ENCODE data around the gene TPBGL.

TPBGL gene

DNA sequence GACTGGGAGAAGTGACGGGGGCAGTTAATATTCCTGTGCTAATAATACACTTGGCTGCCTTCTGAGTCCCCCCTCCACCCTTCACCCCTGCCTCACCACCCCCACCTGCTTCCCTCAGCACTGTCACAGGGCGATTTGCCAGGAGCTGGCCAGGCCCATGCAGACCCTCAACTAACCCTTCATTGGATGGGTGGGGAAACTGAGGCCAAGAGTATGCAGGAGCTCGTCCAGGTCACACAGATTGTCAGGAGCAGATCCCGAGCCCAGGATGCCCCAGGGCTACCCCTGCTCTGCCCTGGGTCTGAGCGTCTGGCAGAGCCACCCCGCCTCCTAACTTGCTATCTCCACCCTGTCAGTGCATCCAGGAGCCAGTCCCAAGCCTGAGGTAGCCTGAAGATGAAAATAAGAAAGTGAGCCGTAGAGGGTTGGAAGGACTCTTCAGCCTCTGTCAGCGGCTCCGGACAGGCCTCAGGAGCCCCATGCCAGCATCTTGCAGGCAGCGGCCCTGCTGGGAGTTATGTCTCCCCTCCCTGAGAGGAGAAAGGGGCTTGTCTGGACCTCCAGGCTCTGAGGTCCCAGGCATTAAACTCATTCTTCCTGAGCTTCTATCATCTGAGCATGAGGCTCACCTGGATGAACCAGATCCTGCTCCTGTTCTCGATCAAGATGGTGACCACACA lies 6.2 kb downstream of the TPBGL start:
- no peak for DNase-seq

DNA sequence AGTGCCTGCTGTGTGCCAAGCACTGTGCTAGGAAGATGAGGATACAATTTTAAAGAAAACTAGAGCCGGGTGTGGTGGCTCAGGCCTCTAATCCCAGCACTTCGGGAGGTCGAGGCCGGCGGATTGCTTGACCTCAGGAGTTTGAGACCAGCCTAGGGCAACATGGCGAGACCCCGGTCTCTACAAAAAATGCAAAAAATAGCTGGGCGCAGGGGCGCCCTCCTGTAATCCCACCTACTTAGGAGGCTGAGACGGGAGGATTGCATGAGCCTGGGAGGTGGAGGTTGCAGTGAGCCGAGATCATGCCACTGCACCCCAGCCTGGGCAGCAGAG lies 8.3 kb downstream of the TPBGL start:
- no peak for DNase-seq

DNA sequence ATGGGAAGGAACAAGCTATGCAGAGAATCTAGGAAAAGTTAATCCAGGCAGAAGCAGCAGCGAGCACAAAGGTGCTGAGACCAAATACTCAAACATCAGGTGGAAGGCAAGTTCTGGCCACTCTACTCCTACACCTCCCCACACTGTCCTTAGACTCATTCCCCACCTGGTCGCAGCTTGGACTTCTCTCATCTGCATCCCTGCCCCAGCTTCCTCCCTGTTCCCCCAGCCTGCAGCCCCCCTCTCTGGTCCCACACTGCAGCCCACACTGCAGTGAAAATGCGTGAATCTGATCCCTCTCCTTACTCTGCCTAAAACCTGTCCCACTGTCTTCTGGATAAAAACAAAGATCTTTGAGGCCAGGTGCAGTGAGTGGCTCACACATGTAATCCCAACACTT lies 9.1 kb downstream of the TPBGL start:
- DNase-seq: no peak

DNA sequence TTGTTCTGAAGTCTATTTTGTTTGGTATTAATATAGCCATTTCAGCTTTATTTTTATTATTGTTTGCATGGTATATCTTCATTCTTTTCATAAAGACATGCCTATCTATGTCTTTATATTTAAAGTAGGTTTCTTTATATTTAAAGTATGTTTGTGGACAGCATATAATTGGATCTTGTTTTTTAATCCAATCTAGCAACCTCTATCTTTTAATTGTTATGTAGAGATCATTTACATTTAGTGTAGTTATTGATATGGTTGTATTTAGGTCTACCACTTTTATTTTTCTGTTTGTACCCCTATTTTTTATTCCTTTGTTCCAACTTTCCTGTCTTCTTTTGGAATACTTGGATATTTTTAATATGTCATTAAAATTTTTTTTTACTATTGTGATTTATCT lies 13.8 kb downstream of the TPBGL start:
- no peak for DNase-seq

DNA sequence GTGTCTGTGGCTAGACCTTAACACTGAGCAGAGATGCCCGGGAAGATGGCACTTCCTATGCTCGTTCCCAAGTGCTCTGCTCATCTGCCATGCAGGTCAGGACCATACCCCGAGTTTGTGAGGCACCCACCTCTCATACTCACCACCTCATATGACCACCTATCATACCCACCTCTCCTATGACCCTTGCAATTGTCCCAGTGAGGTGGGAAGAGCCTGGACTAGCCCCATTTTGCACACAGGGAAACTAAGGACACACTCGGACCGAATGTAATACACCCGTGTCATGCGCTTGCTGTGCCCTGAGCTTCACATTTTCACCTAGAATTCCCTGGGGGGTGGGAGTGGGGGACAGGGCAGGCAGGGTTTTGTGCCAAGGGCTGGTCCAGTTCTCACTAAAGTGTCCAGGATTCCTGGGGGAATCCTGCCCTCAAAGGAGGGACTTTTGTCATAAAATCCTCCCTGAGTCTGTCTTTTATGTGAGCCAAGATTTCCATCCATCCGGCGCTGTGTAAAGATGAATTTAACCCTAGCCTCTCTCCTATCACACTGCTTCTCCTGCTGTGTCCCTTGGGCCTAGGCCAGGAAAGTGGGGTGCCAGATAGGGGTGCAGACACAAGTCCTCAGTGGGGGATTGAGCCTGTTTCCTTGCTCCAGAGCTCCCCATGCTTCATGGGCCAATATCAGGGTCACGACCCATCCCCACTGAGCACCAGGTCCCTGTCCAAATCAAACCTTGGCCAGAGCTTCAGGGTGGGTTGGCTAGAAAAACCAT lies 20.0 kb downstream of the TPBGL start:
- DNase-seq: no peak

DNA sequence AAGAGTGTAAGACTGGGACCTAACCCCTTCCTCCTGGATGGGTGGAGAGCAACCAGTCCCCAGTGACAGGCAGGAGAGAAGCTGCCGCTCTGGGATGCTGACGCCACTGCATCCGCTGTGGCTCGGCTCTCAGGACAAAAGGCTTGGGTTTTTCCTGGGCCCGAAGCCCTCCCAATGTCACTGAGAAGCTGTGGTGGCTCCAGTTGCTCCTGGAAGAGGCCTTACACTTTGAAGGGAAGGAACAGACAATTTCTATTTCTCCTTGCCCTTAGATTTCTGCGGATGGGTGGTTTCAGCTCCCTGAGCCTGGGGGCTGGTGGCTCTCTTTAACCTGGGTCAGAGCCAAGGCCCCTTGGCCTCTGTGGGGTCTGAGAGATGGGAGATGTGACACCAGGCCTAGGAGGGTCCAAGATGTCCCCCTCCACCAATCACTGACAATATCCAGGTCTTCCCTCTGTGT lies 21.4 kb downstream of the TPBGL start:
- no peak for DNase-seq

DNA sequence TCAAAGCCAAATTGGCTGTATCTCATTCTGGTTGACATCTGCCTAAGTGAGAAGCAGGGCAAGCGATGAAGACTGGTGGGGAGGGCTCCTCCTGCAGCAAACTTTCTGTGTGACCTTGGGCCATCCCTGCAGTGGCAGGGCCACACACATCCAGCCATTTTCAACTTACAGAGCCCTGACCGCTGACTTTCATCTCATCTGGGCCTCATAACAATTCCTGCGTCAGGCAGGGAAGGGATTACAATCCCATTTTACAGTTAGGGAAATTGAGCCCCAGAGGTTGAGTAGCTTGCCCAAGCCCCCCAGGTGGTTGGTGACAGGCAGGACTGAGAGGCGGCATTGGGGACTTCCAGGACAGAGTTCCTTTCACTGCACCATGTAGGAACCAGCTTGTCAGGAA lies 21.9 kb downstream of the TPBGL start:
- no peak for DNase-seq

DNA sequence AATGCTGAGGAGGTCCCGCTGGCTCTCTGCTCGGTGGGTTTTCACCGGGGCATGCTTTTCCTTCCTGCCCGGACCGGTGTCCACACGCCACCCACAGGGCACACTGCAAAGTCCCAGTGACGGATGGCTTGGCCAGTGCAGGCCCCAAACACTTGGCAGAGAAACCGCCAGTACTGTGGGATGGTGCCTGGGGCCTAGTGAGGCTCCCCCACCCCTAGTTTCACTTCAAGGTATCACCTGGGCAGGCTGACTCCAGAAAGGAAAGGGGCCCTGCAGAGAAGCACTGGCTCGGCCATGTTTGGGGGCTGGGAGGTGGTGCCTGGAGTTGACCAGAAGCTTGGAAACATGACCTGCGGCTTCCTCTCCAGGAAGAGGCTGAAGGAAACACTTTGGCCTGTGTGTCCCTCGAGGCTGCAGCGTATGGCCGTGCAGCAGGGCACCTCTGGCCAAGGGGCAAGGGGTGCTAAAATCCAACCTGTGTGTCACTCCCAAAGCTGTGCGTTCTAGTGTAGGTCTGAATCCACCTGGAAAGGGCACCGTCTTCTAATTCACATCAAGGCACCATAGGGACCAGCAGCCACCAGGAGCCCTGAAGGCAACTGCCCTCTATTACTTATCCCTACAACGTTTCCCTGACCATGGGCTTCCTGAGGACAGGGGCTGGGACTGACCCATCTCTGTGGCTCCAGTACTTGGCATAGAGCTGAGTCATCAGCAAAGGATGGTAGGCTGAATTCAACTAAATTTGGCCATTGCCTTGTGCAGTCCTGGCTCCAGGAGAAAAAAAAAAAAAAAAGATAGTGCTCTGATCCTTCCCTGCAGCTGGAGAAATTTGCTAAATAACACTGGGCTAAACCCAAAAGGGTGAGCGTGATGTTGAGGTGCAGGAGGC lies 22.6 kb downstream of the TPBGL start:
- no peak for DNase-seq

DNA sequence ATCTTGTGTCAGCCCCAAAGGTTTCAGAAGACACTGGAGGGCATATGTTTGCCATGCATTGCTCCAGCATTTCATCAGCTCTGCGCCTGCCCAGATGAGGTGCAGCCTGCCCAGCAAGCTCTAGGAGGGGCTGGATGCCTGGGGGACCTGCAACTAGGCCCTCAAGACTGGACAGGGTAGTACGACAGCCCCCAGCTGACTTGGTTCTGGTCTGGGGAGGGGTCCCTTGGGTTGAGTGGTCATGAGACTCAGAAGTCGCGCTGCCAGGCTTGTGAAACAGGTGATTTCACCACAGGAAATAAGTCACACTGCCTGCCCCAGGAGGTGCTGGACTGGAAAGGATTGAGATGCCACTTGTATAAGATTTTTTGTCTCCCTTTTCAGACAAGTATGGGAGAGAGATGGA lies 23.4 kb downstream of the TPBGL start:
- no peak for DNase-seq

DNA sequence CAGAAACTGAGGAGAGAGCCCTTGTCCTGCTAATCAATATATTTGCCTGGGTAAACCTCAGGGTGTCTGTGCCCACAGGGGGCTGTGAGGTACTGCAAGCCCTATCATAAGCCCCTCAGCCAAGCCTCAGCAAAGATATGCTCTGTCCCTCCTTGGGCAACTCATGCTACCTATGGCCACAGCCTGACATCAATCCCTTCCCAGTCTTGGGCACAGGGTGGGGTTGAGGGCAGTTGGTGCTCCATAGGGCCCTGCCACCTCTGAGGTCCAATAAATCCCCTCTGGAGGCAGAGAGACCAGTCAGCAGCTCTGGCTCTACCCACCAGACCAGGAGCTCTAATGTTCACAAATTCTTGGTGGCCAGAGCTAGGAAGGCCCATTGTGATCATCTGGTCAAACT lies 23.8 kb downstream of the TPBGL start:
- no peak for DNase-seq

DNA sequence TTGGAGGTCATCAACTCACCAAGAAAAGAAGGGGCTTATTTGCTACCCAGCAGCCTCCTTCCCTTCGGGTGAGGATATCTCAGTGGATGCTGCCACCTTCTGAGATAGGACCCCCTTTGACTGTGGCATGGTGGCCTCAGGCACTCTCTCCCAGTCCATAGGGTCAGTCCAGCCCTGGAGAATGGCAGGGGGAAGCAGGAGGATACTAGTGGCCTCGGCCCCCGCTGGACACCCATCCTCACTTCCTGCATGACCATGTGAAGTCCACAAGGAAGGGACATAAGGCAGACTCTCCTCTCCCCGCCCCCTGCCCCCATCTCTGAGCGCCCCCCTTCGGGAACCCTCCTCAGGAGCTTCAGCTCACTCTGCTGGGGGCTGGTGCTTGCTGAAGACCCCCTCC lies 24.4 kb downstream of the TPBGL start:
- DNase-seq: no peak

DNA sequence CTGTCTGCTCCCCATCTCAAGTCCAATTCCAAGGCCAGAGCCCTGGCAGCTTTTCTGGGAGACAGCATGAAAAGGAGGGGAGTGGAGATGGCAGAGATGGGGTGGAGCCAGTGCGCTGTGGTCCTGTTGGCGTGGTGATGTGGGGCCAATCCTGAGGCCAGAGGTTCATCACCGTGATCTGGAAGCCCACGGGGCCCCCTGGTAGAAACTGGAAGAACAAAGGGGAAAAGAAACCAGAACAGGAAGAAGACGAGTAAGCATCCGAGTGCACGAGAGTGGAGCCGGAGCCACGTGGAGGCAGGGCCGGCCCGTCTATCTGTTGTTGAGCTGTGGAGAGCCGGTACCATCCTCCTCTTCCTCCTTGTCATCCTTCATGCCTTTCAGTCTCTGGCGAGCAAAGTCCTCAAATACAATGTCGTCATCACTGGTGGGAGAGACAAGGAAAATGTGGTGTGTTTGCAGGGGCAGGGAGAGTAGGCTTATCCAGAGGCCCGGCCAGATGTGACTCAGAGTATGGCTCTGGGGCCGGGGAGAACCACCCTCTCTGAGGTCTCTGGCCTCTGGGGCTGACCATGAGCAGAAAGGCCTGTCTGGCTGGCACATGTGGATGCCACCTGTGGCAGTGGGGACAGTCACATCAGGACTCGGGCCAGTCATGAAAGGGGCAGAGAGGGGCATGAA lies 25.4 kb downstream of the TPBGL start:
- DNase-seq: no peak

DNA sequence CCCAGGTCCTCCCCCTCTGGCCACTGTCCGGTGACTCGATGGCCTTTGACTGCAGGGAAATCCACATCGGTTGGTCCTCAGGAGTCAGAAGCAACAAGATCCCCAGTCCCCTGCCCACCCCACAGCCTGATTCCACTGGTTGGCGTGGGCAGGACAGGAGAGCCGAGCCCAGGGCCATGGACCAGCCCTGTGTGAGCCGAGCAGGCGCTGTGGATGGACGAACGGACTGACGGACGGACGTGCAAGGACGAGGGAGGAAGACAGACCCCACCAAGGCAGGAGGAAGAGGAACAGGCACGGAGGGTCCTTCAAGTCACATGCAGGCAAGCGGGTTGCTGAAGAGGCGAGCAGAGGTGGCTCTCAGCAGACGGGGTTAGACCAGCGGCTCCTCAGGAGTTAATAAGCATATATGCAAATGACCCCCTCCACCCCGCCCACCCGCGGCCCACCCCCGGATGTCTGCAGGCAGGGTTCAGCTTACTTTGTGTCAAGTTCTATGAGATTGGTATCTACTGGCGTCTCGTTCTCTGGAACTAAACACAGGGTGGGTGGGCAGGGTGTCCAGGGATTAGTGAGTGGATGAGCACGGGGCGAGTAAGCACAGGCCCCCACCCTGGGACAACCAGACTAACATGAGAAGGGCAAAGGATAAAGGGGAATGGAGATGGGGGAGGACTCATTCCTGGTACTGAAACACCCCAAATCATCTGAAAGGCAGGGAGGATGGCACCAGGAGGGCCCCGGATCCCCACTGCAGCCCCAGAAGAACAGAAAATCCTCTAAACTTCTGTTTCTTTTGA lies 26.8 kb downstream of the TPBGL start:
- no peak for DNase-seq

DNA sequence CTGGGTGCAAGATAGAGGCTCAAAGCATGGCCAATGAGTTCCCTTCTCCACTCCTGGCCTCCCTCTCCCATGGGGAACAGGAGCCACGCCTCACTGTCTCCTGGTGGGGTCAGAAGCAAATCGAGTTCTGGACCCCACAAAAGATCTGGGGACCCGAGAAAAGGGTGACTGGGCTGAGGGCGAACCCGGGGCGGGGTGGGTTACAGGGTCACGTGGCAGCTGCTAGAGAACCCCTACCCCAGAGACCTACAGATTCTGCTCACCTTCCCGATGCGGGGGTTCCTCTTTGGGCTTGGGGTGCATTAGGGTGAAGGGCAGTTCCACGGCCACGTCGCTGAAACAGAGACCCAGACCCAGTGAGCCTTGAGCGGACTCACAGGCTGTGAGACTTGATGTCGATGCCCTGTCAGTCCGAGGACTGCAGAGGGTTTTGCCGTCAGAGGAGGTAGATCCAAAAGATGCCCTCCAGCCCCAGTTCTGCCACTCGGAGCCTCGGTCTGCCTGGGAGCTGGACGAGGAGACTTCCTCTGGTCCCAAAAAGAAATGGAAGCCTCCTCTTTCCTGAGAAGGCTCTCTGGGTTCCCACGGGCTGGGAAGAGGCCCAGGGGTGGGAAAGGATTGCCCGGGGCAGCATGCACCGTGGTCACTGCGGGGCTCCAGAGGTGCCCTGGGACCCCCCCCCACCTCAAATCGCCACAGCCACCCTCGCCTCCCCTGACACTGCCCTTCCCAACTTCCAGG lies 28.2 kb downstream of the TPBGL start:
- no peak for DNase-seq

DNA sequence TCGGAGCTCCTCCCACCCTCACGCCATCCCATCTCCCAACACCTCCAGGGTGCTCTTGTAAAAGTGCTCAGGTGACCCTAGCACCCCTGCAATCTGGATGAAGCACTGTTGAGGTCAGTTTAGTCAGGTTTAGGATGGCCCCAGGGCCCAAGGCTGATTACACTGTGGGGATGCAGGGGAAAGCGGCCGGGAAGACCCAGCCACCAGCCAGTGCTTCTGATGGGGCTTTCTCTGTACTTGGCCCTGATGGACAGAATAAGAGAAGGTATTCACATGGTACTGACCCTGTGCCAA lies 28.7 kb downstream of the TPBGL start:
- no peak for DNase-seq

DNA sequence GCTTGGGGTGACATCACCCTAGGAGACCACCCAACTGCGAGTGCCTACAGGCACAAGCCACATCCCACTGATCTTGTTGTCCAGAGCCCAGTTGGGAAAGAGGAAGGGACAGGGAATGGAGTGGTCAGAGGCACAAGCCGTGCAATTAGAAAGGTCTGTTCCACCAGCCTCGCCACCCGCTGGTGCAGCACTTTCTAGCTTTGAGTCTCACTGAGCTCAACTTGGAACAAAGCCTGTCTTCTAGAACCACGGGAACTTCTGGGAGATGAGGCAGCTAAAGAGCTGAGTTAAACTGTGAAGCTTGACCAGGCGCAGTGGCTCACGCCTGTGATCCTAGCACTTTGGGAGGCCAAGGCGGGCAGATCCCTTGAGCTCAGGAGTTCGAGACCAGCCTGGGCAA lies 29.3 kb downstream of the TPBGL start:
- no peak for DNase-seq

DNA sequence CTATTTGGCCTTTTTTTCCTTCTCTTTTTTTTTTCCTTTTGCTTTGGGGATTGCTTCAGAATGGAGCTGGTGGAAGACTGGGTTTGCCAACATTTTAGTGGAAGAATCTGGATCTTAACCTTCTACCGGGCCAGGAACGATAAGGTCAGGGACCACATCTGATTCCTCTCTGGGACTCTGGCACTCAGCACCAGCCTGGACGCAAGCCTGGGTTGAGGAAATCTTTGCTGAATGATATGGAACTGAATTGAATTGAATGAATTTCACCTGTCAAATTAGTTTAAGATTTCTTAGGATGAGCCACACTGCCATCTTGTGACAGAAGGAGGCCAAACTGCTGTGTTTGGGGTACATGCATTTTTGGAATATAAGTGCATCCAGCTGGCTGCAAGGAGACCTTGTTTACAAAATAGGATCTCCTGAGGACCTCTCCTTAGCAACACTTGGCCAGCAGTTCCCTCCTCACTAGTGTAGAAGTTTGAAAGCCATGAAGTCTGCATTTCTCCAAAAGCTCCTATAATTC lies 30.4 kb downstream of the TPBGL start:
- DNase-seq: no peak

DNA sequence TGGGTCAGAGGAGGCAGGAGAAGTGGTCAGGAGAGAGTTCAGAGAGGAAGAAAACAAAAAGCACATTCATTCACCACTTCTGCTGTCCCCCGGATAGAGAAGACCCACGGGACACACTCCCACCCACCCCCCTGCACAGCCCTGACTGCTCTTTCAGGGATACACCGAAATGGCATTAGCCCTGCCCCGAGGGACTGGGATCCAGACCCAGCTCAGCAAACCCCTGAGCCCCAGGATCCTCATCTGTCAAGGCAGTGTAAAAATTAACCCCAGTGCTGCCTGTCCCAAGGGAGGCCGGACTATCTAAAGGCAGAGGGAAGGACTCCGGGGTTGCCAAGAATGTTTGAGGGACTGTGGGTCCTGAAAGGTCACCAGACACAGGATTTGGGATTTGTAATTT lies 31.2 kb downstream of the TPBGL start:
- no peak for DNase-seq

DNA sequence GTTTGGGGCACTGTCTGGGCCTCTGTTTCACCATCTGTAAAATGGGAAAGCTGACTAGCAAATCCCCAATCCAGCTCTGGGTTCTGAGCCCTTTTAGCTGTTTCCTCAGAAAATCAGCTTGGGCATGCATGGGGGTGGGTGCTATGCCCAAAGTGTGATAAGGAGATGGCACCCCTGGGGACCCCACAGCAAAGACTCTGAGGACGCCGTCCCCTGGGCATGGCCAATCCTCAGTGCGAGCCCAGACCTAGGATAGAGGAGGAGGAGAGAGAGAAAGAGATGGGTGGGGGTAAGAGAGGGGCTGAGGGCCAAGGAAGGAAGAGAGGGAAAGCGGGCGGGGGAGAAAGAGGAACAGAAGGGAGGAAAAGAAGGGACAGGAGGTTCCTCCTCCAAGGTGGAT lies 31.8 kb downstream of the TPBGL start:
- DNase-seq: no peak

DNA sequence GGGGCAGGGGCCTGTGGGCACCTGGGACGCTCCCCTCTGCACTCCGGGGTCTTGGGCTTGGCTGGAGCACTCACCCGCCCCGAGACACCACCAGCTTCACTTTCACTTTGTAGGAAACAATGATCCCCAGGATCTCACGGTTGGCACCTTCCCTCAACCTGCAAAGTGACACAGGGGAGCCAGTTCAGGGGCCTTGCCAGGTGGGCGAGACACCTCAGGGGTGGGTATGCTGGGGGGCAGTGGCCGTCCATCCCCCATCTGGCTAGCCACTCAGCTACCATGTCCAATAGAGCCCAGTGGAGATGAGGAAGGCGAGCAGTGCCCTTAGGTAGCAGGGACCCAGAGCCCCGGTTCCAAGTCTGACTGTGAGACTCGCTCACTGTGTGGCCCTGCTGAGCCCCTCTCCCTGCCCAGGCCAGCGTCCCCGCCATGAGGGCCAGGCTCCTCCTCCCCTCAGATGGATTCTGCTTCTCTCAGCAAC lies 32.3 kb downstream of the TPBGL start:
- no peak for DNase-seq
